GM19395 (cell line): Measurements from ENCODE around the gene DNAAF2.
"Not testable (repeated sequence)": the region's sequence is repeated elsewhere in the genome, so short reads cannot be mapped to it uniquely, and the experiment has no call there.

Experiments used
- ATAC-seq: cut with Tn5 transposase; IDR thresholded peaks from one replicate; pipeline ENCODE4 v1.9.1; 2021; ENCODE audit warnings: mild to moderate bottlenecking, moderate library complexity; ENCODE audit not compliant: unreplicated experiment

The DNAAF2 gene

DNA sequence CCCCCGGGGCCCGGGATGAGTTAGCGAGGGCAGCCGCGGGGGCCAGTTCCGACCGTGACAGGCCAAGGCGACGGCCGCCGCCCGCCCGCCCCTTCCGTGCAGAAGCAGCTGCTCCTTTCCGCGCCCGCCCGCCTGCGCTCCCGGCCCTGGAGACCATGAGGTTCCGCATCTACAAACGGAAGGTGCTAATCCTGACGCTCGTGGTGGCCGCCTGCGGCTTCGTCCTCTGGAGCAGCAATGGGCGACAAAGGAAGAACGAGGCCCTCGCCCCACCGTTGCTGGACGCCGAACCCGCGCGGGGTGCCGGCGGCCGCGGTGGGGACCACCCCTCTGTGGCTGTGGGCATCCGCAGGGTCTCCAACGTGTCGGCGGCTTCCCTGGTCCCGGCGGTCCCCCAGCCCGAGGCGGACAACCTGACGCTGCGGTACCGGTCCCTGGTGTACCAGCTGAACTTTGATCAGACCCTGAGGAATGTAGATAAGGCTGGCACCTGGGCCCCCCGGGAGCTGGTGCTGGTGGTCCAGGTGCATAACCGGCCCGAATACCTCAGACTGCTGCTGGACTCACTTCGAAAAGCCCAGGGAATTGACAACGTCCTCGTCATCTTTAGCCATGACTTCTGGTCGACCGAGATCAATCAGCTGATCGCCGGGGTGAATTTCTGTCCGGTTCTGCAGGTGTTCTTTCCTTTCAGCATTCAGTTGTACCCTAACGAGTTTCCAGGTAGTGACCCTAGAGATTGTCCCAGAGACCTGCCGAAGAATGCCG lies 13.7 kb downstream of the DNAAF2 start:
- peak; percentile 35 for ATAC-seq

DNA sequence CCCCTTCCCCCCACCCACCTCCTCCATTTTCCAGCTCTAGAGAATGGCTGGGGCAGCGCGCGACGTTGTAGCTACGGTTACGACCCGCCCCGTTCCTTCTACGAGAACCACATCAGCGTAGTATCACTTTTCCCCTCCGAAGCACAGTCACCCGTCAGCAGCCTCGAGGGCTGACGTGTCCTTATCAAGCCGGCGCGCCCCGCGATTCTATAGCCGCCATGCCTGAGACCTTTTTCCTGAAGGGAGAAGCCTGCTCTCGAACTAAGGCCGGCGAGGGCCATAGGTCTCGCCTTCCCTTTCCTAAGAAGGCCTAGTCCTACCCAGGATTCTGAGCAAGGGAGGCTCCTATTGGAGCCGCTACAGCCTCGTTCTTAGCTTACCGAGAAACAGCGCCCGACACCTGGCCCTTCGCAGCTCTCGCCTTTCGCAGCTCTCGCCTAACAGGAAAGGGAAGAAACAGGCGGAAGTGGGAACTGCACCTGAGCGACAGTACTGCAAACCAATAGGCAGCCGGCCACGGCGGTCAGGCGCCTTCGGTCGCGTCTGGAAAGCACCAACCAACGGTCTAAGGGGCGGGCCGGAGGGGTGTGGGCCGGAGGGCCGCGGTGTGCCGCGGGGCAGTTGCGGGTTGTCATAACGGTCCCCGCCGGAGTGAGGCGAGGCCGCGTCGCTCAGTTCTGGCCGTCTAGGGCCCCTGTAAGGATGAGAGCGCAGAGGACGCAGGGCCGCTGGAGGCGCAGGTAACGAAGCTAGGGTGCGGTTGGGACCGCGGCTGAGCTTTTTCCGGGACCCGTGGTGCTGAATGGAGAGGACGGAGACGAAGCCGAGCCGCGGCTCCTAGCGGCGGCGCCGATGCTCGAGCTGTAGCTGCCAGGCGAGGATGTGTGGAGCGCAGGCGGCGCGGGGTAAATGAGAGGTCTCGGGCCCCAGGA lies 14.6 kb downstream of the DNAAF2 start, which contains the start of the genes MGAT2 and RPL36AL:
TSS of gene MGAT2 (plus strand) at position 618 of the 932 bp plus-strand sequence. CDS start 470 bp downstream, outside the sequence.
TSS of gene RPL36AL (minus strand) at position 445 of the 932 bp plus-strand sequence. CDS start 1,522 bp downstream, outside the sequence.
- ATAC-seq, result peak; percentile 95

DNA sequence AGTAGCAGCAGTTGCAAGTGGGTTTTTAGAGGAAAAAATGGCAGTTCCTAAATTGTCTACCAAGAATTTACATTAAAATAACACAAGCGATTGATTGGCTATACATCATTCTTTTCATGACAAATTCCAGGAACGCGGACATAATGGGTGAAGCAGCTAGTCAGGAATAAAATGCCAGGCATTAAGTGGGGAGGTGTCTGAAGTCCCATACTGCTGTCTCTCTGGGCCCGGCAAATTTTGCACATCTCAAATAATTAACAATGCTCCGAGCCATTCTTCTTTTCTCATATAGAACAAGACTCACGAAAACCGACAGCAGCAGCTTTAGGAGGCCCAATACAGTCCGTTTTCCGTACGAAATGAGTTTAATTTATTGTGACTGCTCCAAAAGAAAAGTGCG lies 15.3 kb downstream of the DNAAF2 start:
- no peak for ATAC-seq

DNA sequence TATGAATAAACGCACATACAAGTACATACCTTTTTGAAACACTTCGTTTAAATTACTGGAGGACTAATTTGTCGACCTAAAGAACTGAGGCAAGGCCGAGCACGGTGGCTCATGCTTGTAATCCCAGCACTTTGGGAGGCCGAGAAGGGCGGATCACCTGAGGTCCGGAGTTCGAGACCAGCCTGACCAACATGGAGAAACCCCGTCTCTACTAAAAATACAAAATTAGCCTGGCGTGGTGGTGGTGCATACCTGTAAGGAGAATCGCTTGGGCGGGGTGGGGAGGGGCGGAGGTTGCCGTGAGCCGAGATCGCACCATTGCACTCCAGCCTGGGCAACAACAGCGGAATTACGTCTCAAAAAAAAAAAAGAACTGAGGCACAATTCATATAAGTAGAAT lies 15.8 kb downstream of the DNAAF2 start:
- not testable (repeated sequence) for ATAC-seq

DNA sequence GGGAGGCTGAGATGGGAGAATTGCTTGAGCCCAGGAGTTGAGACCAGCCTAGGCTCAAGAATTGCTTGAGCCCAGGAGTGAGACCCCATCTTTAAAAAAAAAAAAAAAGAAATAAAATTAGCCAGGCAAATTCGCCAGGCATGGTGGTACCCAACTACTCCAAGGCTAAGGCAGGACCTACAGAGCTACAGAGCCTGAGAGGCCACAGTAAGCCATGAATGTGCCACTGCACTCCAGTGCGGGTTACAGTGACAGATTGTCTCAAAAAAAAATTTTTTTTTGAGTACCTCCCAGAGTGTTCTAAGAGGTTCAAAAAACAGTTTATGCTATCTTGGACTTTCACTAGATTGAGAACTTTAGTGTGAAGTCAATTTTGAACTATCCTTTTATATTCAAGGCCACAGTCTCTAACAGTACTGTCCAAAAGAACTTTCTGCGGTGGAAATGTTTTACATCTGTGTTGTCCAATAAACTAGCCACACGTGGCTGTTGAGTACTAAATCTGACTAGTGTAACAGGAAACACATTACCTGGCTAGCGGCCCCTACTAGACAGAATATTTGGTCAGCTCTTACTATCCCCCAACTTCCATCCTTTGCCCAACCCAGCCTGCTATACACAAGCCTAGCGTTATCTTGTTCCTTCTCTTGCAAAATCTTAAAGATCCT lies 17.1 kb downstream of the DNAAF2 start:
- ATAC-seq, result no peak

DNA sequence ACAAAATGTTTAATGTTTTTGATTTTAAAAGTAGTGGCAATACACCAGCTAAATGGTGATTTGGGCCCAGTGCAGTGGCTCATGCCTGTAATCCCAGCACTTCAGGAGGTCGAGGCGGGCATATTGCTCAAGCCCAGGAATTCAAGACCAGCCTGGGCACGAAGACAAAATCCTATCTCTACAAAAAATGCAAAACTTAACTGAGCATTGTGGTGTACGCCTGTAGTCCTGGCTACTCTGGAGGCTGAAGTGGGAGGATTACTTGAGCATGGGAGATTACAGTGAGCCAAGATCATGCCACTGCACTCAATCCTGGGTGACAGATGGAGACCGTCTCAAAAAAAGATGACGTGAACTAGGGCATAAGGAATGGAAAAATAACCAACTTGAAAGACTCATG lies 19.3 kb downstream of the DNAAF2 start:
- ATAC-seq, result no peak

DNA sequence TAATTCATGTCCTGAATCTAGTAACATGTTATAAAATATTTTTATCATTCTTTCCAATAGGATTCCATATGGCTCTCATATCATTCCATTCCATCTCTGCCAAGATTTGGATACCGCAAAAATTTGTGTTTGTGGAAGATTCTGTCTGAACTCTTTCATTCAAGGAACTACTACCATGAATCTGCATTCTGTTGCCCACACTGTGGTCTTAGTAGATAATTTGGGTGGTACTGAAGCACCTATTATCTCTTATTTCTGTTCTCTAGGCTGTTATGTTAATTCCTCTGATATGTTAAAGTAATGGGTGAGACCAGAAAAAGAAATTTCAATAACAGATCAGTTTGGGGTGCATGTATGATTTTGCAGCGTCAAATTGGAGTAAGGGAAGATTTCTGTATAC lies 20.8 kb downstream of the DNAAF2 start:
- no peak for ATAC-seq

DNA sequence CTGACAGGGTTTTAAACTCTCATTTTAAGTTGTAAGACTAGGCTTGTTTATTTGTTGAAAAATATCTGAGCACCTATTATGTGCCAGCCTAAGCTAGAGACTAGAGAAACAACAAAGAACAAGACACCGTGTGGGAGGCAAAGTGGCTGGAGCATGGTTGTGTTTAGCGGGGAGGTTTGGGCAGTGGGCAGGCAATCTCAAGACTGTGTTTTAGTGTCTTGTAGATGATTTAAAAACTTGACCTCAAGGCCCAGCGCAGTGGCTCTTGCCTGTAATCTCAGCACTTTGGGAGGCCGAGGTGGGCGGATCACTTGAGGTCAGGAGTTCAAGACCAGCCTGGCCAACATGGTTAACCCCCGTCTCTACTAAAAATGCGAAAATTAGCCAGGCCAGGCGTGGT lies 22.4 kb downstream of the DNAAF2 start:
- ATAC-seq, result no peak

DNA sequence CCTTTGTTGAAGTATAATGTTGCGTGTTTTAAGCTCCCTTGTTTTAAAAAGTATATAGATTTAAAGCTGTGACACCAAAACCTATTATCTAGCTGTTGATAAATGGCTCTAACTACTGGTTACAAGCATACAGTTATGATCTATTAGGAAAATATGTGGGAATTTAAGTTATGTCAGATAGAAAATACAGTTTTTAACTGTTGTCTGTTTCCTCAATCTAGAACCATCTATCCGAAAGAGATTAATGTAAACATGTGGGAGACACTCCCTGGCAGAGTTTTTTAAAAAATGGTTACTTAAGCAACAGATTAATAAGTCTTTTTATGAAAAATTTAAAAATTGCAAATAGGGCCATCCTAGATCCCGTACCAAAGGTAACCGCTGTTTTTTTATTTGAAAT lies 22.8 kb downstream of the DNAAF2 start:
- ATAC-seq, result no peak

DNA sequence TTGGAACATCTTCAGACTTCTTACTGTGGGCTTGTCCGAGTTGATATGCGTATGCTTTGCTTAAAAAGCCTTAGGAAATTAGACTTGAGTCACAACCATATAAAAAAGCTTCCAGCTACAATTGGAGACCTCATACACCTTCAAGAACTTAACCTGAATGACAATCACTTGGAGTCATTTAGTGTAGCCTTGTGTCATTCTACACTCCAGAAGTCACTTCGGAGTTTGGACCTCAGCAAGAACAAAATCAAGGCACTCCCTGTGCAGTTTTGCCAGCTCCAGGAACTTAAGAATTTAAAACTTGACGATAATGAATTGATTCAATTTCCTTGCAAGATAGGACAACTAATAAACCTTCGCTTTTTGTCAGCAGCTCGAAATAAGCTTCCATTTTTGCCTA lies 27.5 kb downstream of the DNAAF2 start:
- no peak for ATAC-seq

DNA sequence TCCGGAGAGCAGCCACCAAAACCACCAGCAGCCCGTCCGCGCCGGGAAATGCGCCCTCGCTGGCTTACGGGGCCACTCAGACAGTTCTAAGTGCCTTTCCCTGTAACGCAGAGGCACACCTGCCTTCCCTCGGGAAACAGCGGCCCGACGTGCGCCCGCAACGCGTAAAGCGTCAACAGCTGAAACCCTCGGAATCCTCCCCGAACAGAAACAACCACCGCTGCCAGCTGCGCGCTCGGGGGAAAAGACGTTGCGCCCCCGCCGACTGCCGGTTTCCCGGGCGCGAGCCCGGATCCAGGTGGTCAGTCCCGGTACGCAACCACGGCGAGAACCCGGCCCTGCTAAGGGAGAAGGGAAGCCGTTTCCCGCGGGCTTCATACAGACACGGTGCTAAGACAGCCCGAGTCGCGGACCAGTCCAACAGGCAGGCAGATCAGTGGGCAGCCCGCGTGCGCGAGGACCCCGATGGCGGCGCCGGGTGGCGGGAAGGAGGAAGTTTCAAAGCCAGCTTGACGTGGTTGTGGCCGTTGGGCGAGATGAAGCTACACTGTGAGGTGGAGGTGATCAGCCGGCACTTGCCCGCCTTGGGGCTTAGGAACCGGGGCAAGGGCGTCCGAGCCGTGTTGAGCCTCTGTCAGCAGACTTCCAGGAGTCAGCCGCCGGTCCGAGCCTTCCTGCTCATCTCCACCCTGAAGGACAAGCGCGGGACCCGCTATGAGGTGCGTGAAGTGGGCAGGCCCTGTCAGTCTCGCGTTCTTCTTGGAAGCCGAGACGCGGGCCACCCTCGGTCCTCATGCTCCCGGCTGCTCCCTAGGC lies 36.4 kb downstream of the DNAAF2 start, which contains the start of gene LRR1:
TSS of gene LRR1 (plus strand) at position 456 of the 816 bp plus-strand sequence. CDS start at position 537, 81 bp downstream.
- ATAC-seq, result peak; percentile 58

DNA sequence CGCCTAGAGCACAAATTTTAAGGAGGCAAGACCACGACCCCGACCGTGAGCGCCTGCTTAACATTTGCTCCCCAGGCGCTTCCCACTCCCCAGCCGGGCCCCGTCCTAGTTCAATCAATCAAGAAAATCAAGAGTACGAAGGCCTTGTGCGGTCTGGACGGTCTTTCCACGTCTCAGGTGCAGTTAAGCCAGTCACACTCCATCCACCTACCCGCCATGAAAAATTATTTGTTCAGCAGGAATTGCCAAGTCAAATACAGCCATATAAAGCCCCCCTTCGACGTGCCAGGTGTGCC lies 36.9 kb downstream of the DNAAF2 start:
- peak; percentile 1 for ATAC-seq

DNA sequence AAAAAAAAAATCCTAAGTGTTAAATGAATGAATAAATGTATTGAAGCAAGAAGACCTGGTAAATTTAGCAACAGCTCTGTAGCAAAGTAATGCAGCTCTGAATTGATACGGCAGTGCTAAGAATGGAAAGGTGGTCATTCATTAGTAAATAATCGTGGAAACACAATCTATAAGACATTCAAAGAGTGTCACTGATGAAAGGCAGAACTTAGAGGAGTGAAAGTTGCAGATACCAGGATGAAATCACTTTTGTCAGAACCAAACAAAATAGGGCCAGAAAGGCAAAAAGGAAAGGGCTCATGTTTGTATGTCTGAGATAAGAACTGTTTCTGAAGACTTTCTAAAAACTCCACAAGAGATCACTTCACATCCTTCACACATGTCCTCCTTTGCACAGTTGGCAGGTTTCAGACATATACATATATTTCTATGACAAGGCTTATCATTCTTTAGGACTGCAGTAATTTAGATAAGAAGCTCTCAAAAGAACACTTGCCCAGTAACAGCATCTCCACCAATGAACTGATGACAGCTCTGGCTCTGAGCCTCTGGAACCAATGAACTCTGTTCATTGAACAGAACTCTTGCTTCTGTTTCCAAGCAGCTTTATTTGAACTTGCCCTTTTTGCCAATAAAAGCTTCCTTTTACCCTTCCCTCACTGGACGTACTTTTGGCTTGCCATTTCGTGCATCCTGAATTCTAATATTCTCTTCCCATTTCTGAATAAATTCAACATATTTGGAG lies 40.5 kb downstream of the DNAAF2 start:
- ATAC-seq, result no peak

DNA sequence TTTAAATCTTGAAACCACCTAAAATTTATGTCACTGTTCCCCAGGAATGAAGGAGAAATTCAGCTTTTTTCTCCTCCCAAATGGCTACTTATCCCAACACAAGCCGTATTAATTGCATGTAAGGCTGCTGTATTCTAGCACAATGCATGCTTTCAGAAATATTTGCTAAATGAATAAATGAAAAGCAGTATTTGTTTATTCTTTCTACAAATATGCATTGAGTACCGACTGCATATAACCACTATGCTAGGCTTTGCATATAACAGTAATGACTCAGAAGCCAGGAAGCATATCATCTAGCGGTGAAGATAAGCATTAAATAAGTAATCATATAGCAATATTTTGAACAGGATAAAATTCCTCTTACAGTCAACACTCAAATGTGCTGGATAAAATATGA lies 42.0 kb downstream of the DNAAF2 start:
- ATAC-seq, result no peak

DNA sequence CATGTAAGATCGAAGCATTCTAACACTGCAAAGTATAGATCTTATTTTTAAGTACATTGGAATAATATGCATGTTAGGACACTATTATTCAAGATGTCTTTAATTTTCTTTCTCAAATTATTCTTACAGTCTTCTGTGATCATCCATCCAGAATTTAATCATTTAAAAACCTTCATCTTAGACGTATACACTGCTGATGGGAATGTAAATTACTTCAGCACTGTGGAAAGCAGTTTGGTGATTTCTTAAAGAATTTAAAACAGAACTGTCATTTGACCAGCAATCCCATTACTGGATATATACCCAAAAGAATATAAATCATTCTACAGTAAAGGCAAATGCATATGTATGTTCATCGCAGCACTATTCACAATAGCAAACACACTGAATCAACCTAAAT lies 45.7 kb downstream of the DNAAF2 start:
- ATAC-seq, result no peak

DNA sequence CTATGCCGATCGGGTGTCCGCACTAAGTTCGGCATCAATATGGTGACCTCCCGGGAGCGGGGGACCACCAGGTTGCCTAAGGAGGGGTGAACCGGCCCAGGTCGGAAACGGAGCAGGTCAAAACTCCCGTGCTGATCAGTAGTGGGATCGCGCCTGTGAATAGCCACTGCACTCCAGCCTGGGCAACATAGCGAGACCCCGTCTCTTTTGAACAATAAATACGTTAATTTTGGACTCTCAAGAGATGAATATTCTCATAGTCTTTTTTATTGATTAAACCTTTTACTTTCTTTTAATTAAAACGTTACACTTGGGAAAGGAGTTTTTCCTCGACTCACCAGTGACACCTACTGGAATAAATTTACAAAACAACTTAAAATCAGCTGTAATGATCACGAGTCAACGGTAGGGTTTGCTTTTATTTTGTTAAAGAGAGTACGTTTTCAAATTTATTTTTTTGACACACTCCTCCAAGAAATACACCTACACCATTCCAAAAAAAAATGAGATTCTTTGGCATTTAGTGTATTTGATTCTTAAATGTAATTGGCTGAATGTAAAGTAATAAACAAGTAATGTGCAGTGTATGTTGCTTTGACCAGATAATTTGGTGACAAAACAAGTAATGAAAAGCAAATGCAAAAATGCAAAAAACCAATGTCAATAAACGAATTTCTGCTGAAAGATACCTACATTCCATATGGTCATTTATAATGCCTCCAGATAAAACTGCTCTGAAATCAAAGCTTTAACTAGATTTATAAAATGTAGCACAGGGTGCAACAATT lies 48.2 kb downstream of the DNAAF2 start:
- ATAC-seq, result peak; percentile 39

DNA sequence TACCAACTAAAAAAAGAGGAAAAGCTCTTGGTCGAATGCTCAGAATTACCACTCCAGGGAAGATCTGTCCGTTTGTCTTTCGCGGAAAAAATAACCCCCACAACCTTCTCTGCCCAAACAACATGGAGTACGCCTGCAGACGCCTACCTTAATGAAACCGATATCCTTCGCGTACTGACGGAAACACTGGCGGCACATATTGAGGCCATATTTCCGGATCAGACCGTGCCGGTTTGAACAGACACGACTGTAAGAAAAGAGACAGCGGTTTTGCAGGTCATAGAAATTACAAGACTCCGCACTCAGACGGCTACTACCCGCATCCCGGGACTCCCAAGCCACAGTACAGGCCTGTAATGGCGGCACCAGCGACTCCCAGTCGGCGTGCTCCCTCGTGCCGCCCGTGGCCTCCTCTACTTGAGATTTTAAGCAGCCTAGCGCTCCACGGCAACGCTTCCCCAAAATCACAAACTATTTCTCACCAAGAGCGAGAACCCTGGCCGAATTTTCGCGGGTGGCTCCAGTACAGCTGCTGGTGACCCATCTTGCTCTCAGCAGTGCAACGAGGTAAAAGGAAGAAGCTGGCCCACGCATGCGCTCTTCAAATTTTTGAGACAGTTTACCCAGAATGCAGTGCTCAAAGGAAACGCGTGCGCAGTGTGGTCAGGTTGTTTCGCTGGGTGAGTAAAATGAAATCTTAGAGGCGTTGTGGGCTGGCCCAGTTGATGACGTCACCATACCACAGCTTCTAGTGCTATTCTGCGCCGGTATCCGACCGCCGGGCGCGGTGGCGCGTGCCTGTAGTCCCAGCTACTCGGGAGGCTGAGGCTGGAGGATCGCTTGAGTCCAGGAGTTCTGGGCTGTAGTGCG lies 49.0 kb downstream of the DNAAF2 start, which contains the start of gene RPS29:
TSS of gene RPS29 (minus strand) at position 578 of the 870 bp plus-strand sequence. CDS start at position 544, 34 bp downstream.
- ATAC-seq, result peak; percentile 87
